H9 (cell line): Measurements from ENCODE around the gene ROBO3. TPM values are rescaled to one million over a fixed set of nuclear protein-coding genes. Genes with fewer than 3 reads are reported as not detected.

Source experiments
- DNase-seq: peaks from one replicate; pipeline ENCODE4 v3.0.0-alpha.2; 2017
- H2AFZ ChIP-seq: one replicate; pipeline ENCODE4 v1.6.1; 2013; ENCODE audit warnings: mild to moderate bottlenecking, low read length, control low read depth, moderate library complexity
- H2AK5ac ChIP-seq: 2 replicates; pipeline ENCODE4 v1.6.1; 2013; ENCODE audit warnings: low read length, control low read depth, mixed read lengths; ENCODE audit not compliant: insufficient read length
- H2BK120ac ChIP-seq: one replicate; pipeline ENCODE4 v1.6.1; 2013; ENCODE audit warnings: low read depth, mild to moderate bottlenecking, low read length, control low read depth, inconsistent platforms; ENCODE audit not compliant: poor library complexity, severe bottlenecking
- H2BK12ac ChIP-seq: 2 replicates; pipeline ENCODE4 v1.6.1; 2013; ENCODE audit warnings: low read length, control low read depth, mixed read lengths, low read depth; ENCODE audit not compliant: insufficient read length
- H2BK15ac ChIP-seq: 2 replicates; pipeline ENCODE4 v1.6.1; 2013; ENCODE audit warnings: low read depth, low read length, control low read depth
- H2BK20ac ChIP-seq: one replicate; pipeline ENCODE4 v1.6.1; 2013; ENCODE audit warnings: low read depth, mild to moderate bottlenecking, low read length, control low read depth, inconsistent platforms; ENCODE audit not compliant: poor library complexity, severe bottlenecking
- H2BK5ac ChIP-seq: 2 replicates; pipeline ENCODE4 v1.6.1; 2013; ENCODE audit warnings: low read length, control low read depth, mixed read lengths; ENCODE audit not compliant: insufficient read length
- H3K14ac ChIP-seq: 2 replicates; pipeline ENCODE4 v1.6.1; 2013; ENCODE audit warnings: low read length, control low read depth; ENCODE audit not compliant: insufficient read depth
- H3K18ac ChIP-seq: 2 replicates; pipeline ENCODE4 v1.6.1; 2013; ENCODE audit warnings: low read depth, mild to moderate bottlenecking, mixed read lengths, low read length, control low read depth; ENCODE audit not compliant: insufficient read length
- H3K23ac ChIP-seq: 2 replicates; pipeline ENCODE4 v1.6.1; 2013; ENCODE audit warnings: low read length, control low read depth, mixed read lengths, low read depth; ENCODE audit not compliant: insufficient read length
- H3K23me2 ChIP-seq: 2 replicates; pipeline ENCODE4 v1.6.1; 2013; ENCODE audit warnings: low read depth, mild to moderate bottlenecking, mixed read lengths, low read length, control low read depth; ENCODE audit not compliant: insufficient read length, poor library complexity, severe bottlenecking
- H3K27ac ChIP-seq: 2 replicates; pipeline ENCODE4 v1.5.1; 2013; ENCODE audit warnings: low read length, control low read depth, mixed read lengths, low read depth; ENCODE audit not compliant: insufficient read length
- H3K27me3 ChIP-seq: 2 replicates; pipeline ENCODE4 v1.6.1; 2013; ENCODE audit warnings: low read length, control low read depth, inconsistent platforms; ENCODE audit not compliant: insufficient read depth
- H3K4ac ChIP-seq: 2 replicates; pipeline ENCODE4 v1.6.1; 2013; ENCODE audit warnings: low read depth, mild to moderate bottlenecking, control low read depth, inconsistent platforms, low read length, moderate library complexity
- H3K4me1 ChIP-seq: 2 replicates; pipeline ENCODE4 v1.6.1; 2013; ENCODE audit warnings: low read length, control low read depth, inconsistent platforms; ENCODE audit not compliant: insufficient read depth
- H3K4me2 ChIP-seq: 2 replicates; pipeline ENCODE4 v1.6.1; 2013; ENCODE audit warnings: low read length, control low read depth, mixed read lengths; ENCODE audit not compliant: insufficient read length, insufficient read depth
- H3K56ac ChIP-seq: 2 replicates; pipeline ENCODE4 v1.6.1; 2013; ENCODE audit warnings: low read depth, mild to moderate bottlenecking, mixed read lengths, low read length, control low read depth; ENCODE audit not compliant: insufficient read length
- H3K79me1 ChIP-seq: 2 replicates; pipeline ENCODE4 v1.6.1; 2013; ENCODE audit warnings: low read depth, mild to moderate bottlenecking, moderate library complexity, low read length, control low read depth, inconsistent platforms; ENCODE audit not compliant: insufficient read depth, poor library complexity, severe bottlenecking
- H3K79me2 ChIP-seq: 2 replicates; pipeline ENCODE4 v1.6.1; 2013; ENCODE audit warnings: low read length, control low read depth, inconsistent platforms; ENCODE audit not compliant: insufficient read depth
- H3K9ac ChIP-seq: 2 replicates; pipeline ENCODE4 v1.6.1; 2013; ENCODE audit warnings: low read length, control low read depth, mixed read lengths; ENCODE audit not compliant: insufficient read length; ENCODE audit errors: extremely low read depth
- H3K9me3 ChIP-seq: one replicate; pipeline ENCODE4 v1.6.1; 2013; ENCODE audit warnings: low read depth, low read length, inconsistent platforms; ENCODE audit not compliant: control insufficient read depth
- H3T11ph ChIP-seq: one replicate; pipeline ENCODE4 v1.6.1; 2013; ENCODE audit warnings: mild to moderate bottlenecking, low read length, control low read depth, inconsistent platforms
- H4K20me1 ChIP-seq: one replicate; pipeline ENCODE4 v1.6.1; 2013; ENCODE audit not compliant: control insufficient read depth, insufficient read length, insufficient read depth
- H4K5ac ChIP-seq: 2 replicates; pipeline ENCODE4 v1.6.1; 2013; ENCODE audit warnings: low read depth, mild to moderate bottlenecking, mixed read lengths, low read length, control low read depth; ENCODE audit not compliant: insufficient read length
- H4K8ac ChIP-seq: replicated peaks from 2 replicates; pipeline ENCODE4 v1.6.1; 2013; ENCODE audit warnings: low read length, control low read depth, mixed read lengths, low read depth; ENCODE audit not compliant: insufficient read length
- H4K91ac ChIP-seq: 2 replicates; pipeline ENCODE4 v1.6.1; 2013; ENCODE audit warnings: low read depth, mild to moderate bottlenecking, moderate library complexity, mixed read lengths, low read length, control low read depth; ENCODE audit not compliant: insufficient read length
- H3K27ac Mint-ChIP-seq, 3 experiments: 2 replicates in 2 of 3; 3 replicates in 1 of 3; pipeline ENCODE4 v1.8.0; 2020 to 2021; ENCODE audit warnings: mixed read lengths in 3 of 3, mild to moderate bottlenecking in 1 of 3, moderate library complexity in 1 of 3
- H3K27me3 Mint-ChIP-seq: 2 replicates; pipeline ENCODE4 v1.8.0; 2021; ENCODE audit warnings: low read depth, mild to moderate bottlenecking, moderate library complexity, mixed read lengths
- H3K36me3 Mint-ChIP-seq, 3 experiments: 2 replicates in 2 of 3; 3 replicates in 1 of 3; pipeline ENCODE4 v1.8.0; 2020 to 2021; ENCODE audit warnings: low read depth in 3 of 3, mixed read lengths in 3 of 3; ENCODE audit not compliant: insufficient read depth in 1 of 3
- H3K4me1 Mint-ChIP-seq, 2 experiments: 2 replicates each; pipeline ENCODE4 v1.8.0; 2020; ENCODE audit warnings: mixed read lengths in 2 of 2
- H3K4me3 Mint-ChIP-seq, 2 experiments: 2 replicates in 1 of 2; 3 replicates in 1 of 2; pipeline ENCODE4 v1.8.0; 2020 to 2021; ENCODE audit warnings: mild to moderate bottlenecking in 2 of 2, mixed read lengths in 2 of 2, moderate library complexity in 1 of 2
- H3K9me3 Mint-ChIP-seq, 2 experiments: 2 replicates in 1 of 2; 3 replicates in 1 of 2; pipeline ENCODE4 v1.8.0; 2020; ENCODE audit warnings: mild to moderate bottlenecking in 2 of 2, mixed read lengths in 2 of 2, moderate library complexity in 1 of 2
- CTCF ChIP-seq: fragments of 200-600 bp; sonication (generic); conservative IDR thresholded peaks from 3 replicates; pipeline ENCODE4 v1.8.0; 2021; ENCODE audit warnings: antibody characterized with exemption, mild to moderate bottlenecking
- WGBS: extraction: QIAGEN DNeasy Blood & Tissue Kit; methylation state at CpG from one replicate; pipeline ENCODE4 v1.1.7; 2013; ENCODE audit warnings: missing lambda C conversion rate, low lambda C conversion rate, mixed read lengths; ENCODE audit not compliant: insufficient read length; ENCODE audit errors: extremely low coverage; 5-methylcytosine and 5-hydroxymethylcytosine counted together
- total RNA-seq: library from RNA; stranded (reverse); gene quantifications from 2 replicates; pipeline ENCODE4 v1.2.1, GENCODE V29; 2021

The ROBO3 gene
- total RNA-seq, 1 experiment from 2014 or later, result 12.6 TPM

GRCh38 chr11:124896821-124897391 is 31.7 kb downstream of the ROBO3 start:
- Histone ChIP-seq H3K4ac (no peak overlapping the region), H3K23ac (no peak overlapping the region), H2BK5ac (no peak overlapping the region), H3K14ac (no peak overlapping the region), H3K18ac (no peak overlapping the region), H3K27me3 (no peaks in the 10 kb centered on the region; the same call in 1 of the 2 replicates), H2BK20ac (no peak overlapping the region), H3K79me1 (no peaks in the 10 kb centered on the region), H2AK5ac (no peak overlapping the region), H3K23me2 (no peaks in the 10 kb centered on the region), H4K8ac (no peak overlapping the region), H4K91ac (no peak overlapping the region), H2BK120ac (no peak overlapping the region), H3T11ph (no peak overlapping the region), H4K5ac (no peak overlapping the region), H3K9ac (no peak overlapping the region), H3K9me3 (no peaks in the 10 kb centered on the region), H4K20me1 (no peaks in the 10 kb centered on the region), H3K4me1 (peaks cover 4% of the 10 kb centered on the region; the same call in 1 of the 2 replicates), H2BK12ac (no peak overlapping the region), H3K27ac (no peak overlapping the region), H2AFZ (no peak overlapping the region), H3K4me2 (no peak overlapping the region), H3K79me2 (no peaks in the 10 kb centered on the region), H2BK15ac (no peak overlapping the region), H3K56ac (no peak overlapping the region)
- H3K27me3 Mint-ChIP-seq, result peaks cover 19% of the 10 kb centered on the region
- H3K4me3 Mint-ChIP-seq, result no peak overlapping the region
- WGBS, result no CpG with 5 or more reads among the region's 9 CpGs
- DNase-seq, result no peak
- H3K4me1 Mint-ChIP-seq, result peaks cover 16 to 17% of the 10 kb centered on the region in 2 experiments
- no peak overlapping the region; a peak in 1 of 7 replicates for H3K27ac Mint-ChIP-seq
- TF ChIP-seq CTCF, result no peak
- no peaks in the 10 kb centered on the region for H3K9me3 Mint-ChIP-seq
- no peaks in the 10 kb centered on the region for H3K36me3 Mint-ChIP-seq
